Liver (tissue), 3 donors: ENCODE data around the gene ERBB4.

ENCODE experiments used
- EGR1 ChIP-seq, 2 donors: IDR thresholded peaks; 2 replicates each; pipeline ENCODE4 v1.6.1; 2016 to 2018; ENCODE audit warnings: antibody characterized with exemption in 2 of 2, low read depth in 2 of 2
- GABPA ChIP-seq, 2 donors: IDR thresholded peaks in 1 of 2; conservative IDR thresholded peaks in 1 of 2; 2 replicates each; pipeline ENCODE4 v1.6.1; 2016; ENCODE audit warnings: antibody characterized with exemption in 2 of 2, mild to moderate bottlenecking in 1 of 2, moderate library complexity in 1 of 2
- HNF4A ChIP-seq, 2 donors: conservative IDR thresholded peaks; 2 replicates each; pipeline ENCODE4 v1.6.1; 2016; ENCODE audit warnings: antibody characterized with exemption in 2 of 2, mild to moderate bottlenecking in 2 of 2
- JUND ChIP-seq, 2 donors: IDR thresholded peaks; 2 replicates each; pipeline ENCODE4 v1.6.1; 2016; ENCODE audit warnings: antibody characterized with exemption in 2 of 2
- MAX ChIP-seq: IDR thresholded peaks from 2 replicates; pipeline ENCODE4 v1.6.1; 2016; ENCODE audit warnings: antibody characterized with exemption
- RAD21 ChIP-seq, 2 donors: IDR thresholded peaks; 2 replicates each; pipeline ENCODE4 v1.6.1; 2016; ENCODE audit warnings: antibody characterized with exemption in 2 of 2, mild to moderate bottlenecking in 2 of 2
- RXRA ChIP-seq, 2 donors: IDR thresholded peaks; 2 replicates each; pipeline ENCODE4 v1.6.1; 2017 to 2018; ENCODE audit warnings: antibody characterized with exemption in 2 of 2, mild to moderate bottlenecking in 1 of 2
- SP1 ChIP-seq: IDR thresholded peaks from 2 replicates; pipeline ENCODE4 v1.6.1; 2018; ENCODE audit warnings: antibody characterized with exemption, mild to moderate bottlenecking
- TAF1 ChIP-seq: conservative IDR thresholded peaks from 2 replicates; pipeline ENCODE4 v1.6.1; 2016; ENCODE audit warnings: antibody characterized with exemption, mild to moderate bottlenecking
- ZBTB33 ChIP-seq: IDR thresholded peaks from 2 replicates; pipeline ENCODE4 v1.6.1; 2016; ENCODE audit warnings: antibody characterized with exemption
- TF ChIP-seq, protein P1 (sequence below): fragments of 150-350 bp; IDR thresholded peaks from 2 replicates; pipeline ENCODE4 v1.5.1; 2017; ENCODE audit warnings: improper control_type of control experiment, low read depth, low read length; ENCODE audit not compliant: missing input control
- TF ChIP-seq, protein P2 (sequence below): IDR thresholded peaks from 2 replicates; pipeline ENCODE4 v1.6.1; 2016; ENCODE audit warnings: antibody characterized with exemption, mild to moderate bottlenecking
- TF ChIP-seq, protein P3 (sequence below): IDR thresholded peaks from 2 replicates; pipeline ENCODE4 v1.6.1; 2016; ENCODE audit warnings: antibody characterized with exemption
- donor health status: healthy.
- donor health status: healthy.

DNA sequence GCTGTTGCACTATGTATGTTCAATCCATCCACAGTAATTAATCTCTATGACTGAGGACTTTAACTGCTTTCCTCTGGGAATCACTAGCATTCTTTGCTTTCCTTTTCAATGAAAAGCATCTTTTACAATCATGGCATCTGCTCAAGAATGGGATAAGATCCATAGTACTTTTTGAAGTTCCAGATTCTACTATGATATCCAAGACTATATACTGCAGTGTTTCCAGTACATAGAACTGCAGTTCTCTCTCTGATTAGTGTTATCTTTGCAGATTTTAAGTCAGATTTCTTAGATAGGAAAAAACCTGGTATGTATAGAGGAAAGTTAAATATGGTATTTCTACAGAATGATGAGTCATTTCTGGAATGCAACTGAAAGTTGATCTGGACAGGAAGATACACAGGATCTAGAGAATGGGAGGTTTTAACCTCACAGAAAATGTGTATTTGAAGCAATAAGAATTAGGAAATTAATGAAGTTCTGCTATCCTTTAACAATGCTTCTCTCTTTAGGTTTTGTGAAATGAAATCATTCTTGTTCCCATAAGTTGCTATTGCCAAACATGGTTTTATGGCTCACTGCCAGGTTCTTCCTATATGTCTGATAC lies 670.7 kb downstream of the ERBB4 start:
- no peak for TF ChIP-seq TAF1
- TF ChIP-seq, protein P1, sequence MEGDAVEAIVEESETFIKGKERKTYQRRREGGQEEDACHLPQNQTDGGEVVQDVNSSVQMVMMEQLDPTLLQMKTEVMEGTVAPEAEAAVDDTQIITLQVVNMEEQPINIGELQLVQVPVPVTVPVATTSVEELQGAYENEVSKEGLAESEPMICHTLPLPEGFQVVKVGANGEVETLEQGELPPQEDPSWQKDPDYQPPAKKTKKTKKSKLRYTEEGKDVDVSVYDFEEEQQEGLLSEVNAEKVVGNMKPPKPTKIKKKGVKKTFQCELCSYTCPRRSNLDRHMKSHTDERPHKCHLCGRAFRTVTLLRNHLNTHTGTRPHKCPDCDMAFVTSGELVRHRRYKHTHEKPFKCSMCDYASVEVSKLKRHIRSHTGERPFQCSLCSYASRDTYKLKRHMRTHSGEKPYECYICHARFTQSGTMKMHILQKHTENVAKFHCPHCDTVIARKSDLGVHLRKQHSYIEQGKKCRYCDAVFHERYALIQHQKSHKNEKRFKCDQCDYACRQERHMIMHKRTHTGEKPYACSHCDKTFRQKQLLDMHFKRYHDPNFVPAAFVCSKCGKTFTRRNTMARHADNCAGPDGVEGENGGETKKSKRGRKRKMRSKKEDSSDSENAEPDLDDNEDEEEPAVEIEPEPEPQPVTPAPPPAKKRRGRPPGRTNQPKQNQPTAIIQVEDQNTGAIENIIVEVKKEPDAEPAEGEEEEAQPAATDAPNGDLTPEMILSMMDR: no peak
- no peak for TF ChIP-seq MAX
- no peak for TF ChIP-seq RAD21 (IDR thresholded peaks at IDR 0.05)
- no peak for TF ChIP-seq GABPA (IDR thresholded peaks at IDR 0.05 in 1 of 2, conservative IDR thresholded peaks at IDR 0.05 in 1 of 2)
- no peak for TF ChIP-seq JUND (IDR thresholded peaks at IDR 0.05)
- no peak for TF ChIP-seq ZBTB33
- no peak for TF ChIP-seq EGR1 (IDR thresholded peaks at IDR 0.05; ENCODE audit: low read depth in 2 of 2)
- TF ChIP-seq, protein P2, sequence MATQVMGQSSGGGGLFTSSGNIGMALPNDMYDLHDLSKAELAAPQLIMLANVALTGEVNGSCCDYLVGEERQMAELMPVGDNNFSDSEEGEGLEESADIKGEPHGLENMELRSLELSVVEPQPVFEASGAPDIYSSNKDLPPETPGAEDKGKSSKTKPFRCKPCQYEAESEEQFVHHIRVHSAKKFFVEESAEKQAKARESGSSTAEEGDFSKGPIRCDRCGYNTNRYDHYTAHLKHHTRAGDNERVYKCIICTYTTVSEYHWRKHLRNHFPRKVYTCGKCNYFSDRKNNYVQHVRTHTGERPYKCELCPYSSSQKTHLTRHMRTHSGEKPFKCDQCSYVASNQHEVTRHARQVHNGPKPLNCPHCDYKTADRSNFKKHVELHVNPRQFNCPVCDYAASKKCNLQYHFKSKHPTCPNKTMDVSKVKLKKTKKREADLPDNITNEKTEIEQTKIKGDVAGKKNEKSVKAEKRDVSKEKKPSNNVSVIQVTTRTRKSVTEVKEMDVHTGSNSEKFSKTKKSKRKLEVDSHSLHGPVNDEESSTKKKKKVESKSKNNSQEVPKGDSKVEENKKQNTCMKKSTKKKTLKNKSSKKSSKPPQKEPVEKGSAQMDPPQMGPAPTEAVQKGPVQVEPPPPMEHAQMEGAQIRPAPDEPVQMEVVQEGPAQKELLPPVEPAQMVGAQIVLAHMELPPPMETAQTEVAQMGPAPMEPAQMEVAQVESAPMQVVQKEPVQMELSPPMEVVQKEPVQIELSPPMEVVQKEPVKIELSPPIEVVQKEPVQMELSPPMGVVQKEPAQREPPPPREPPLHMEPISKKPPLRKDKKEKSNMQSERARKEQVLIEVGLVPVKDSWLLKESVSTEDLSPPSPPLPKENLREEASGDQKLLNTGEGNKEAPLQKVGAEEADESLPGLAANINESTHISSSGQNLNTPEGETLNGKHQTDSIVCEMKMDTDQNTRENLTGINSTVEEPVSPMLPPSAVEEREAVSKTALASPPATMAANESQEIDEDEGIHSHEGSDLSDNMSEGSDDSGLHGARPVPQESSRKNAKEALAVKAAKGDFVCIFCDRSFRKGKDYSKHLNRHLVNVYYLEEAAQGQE: no peak
- TF ChIP-seq SP1: no peak
- TF ChIP-seq, protein P3, sequence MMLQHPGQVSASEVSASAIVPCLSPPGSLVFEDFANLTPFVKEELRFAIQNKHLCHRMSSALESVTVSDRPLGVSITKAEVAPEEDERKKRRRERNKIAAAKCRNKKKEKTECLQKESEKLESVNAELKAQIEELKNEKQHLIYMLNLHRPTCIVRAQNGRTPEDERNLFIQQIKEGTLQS: no peak
- no peak for TF ChIP-seq HNF4A (conservative IDR thresholded peaks at IDR 0.05)
- no peak for TF ChIP-seq RXRA (IDR thresholded peaks at IDR 0.05)
